K562 (cell line): ENCODE results near the gene CFDP1. TPM values are rescaled to one million over a fixed set of nuclear protein-coding genes. Genes with fewer than 3 reads are reported as not detected.

Source experiments
- ATAC-seq: fragments of 200-7000 bp; cut with Tn5 transposase; 3 replicates; pipeline ENCODE4 v1.9.1; 2020; ENCODE audit warnings: moderate library complexity
- BruUV-seq: library from RNA; stranded (reverse); fragments of 400-500 nt; replicated peaks from 2 replicates; lab custom pipeline; 2021; lab: Mats Ljungman, UMichigan
- CTCF ChIA-PET: fragments of 300-600 bp; formaldehyde crosslinking; extraction: SDS; loops from one replicate; lab custom pipeline; 2021; ENCODE audit warnings: low intra/inter-chr PET ratio; lab: Yijun Ruan, JAX
- POLR2A ChIA-PET: fragments of 300-600, 350-650 bp; sonication (Branson Sonifier 250); formaldehyde crosslinking; extraction: SDS; loops from one replicate; lab custom pipeline; 2021; ENCODE audit warnings: antibody characterized with exemption, inconsistent platforms; lab: Yijun Ruan, JAX
- DNase-seq, 4 experiments: peaks; one replicate each; pipeline versions ENCODE4 v3.0.0 to v3.0.0-alpha.2; 2011 to 2018; ENCODE audit warnings: low spot score in 3 of 4, mixed read lengths in 3 of 4; ENCODE audit errors: extremely low read depth in 1 of 4
- FAIRE-seq: peaks from 2 replicates; lab custom pipeline; 2011; peaks lifted over from hg19 to GRCh38; lab: Jason Lieb, UNC
- H2AFZ ChIP-seq: 2 replicates; pipeline ENCODE4 v1.6.0; 2011; ENCODE audit warnings: low read depth, low read length, control low read depth, inconsistent platforms
- H3K27ac ChIP-seq: fragments of 200-600 bp; 3 replicates; pipeline ENCODE4 v1.8.0; 2011; ENCODE audit warnings: low read depth, mild to moderate bottlenecking, control low read depth, inconsistent platforms, low read length, moderate library complexity, mixed read lengths; ENCODE audit errors: extremely low read depth
- H3K27me3 ChIP-seq, 2 experiments: fragments of 300-600 bp in 1 of 2; 2 replicates in 1 of 2; 3 replicates in 1 of 2; pipeline versions ENCODE4 v1.6.0 to v1.8.0; 2011; ENCODE audit warnings: inconsistent platforms in 2 of 2, low read length in 2 of 2, mild to moderate bottlenecking in 1 of 2, mixed read lengths in 1 of 2, moderate library complexity in 1 of 2; ENCODE audit not compliant: control insufficient read depth in 2 of 2, insufficient read depth in 2 of 2
- H3K36me3 ChIP-seq: fragments of 300-600 bp; 3 replicates; pipeline ENCODE4 v1.8.0; 2011; ENCODE audit warnings: mild to moderate bottlenecking, low read length, inconsistent platforms; ENCODE audit not compliant: control insufficient read depth, insufficient read depth
- H3K4me1 ChIP-seq, 2 experiments: fragments of 200-600 bp in 1 of 2; replicated peaks in 1 of 2; 2 replicates in 1 of 2; 3 replicates in 1 of 2; pipeline versions ENCODE4 v1.5.1 to v1.8.0; 2011; ENCODE audit warnings: inconsistent platforms in 2 of 2, low read length in 2 of 2, mild to moderate bottlenecking in 1 of 2, mixed read lengths in 1 of 2, moderate library complexity in 1 of 2; ENCODE audit not compliant: control insufficient read depth in 2 of 2, insufficient read depth in 2 of 2
- H3K4me2 ChIP-seq: 2 replicates; pipeline ENCODE4 v1.6.1; 2011; ENCODE audit warnings: low read length, control low read depth, inconsistent platforms, mixed read lengths; ENCODE audit not compliant: insufficient read depth
- H3K4me3 ChIP-seq: fragments of 200-600 bp; sonication (generic), shearing (Covaris generic); 2 replicates; pipeline ENCODE4 v1.5.1; 2016; ENCODE audit warnings: control low read depth, inconsistent platforms
- H3K79me2 ChIP-seq: fragments of 200-600 bp; 3 replicates; pipeline ENCODE4 v1.8.0; 2011; ENCODE audit warnings: low read length, inconsistent platforms; ENCODE audit not compliant: control insufficient read depth, insufficient read depth
- H3K9ac ChIP-seq, 2 experiments: 2 replicates each; pipeline versions ENCODE4 v1.6.0 to v1.6.1; 2011; ENCODE audit warnings: low read depth in 2 of 2, low read length in 2 of 2, control low read depth in 1 of 2, inconsistent platforms in 1 of 2, mild to moderate bottlenecking in 1 of 2, mixed read lengths in 1 of 2; ENCODE audit not compliant: insufficient read depth in 1 of 2
- H3K9me1 ChIP-seq: one replicate; pipeline ENCODE4 v1.6.0; 2011; ENCODE audit warnings: inconsistent platforms, mild to moderate bottlenecking, low read length, moderate library complexity; ENCODE audit not compliant: control insufficient read depth, insufficient read depth
- H3K9me3 ChIP-seq: replicated peaks from 2 replicates; pipeline ENCODE4 v1.5.1; 2011; ENCODE audit warnings: low read depth, low read length, inconsistent platforms; ENCODE audit not compliant: control insufficient read depth, insufficient read depth
- H4K20me1 ChIP-seq: replicated peaks from 2 replicates; pipeline ENCODE4 v1.6.1; 2011; ENCODE audit warnings: low read length, inconsistent platforms, mixed read lengths; ENCODE audit not compliant: control insufficient read depth, insufficient read depth
- C11orf30 ChIP-seq: fragments of 450-650 bp; IDR thresholded peaks from 2 replicates; pipeline ENCODE4 v1.6.1; 2016; ENCODE audit warnings: low read depth, mild to moderate bottlenecking
- HEY1 ChIP-seq: fragments of 250-450 bp; sonication (Bioruptor Pico); IDR thresholded peaks from 2 replicates; pipeline ENCODE4 v1.5.0; 2020; ENCODE audit warnings: mild to moderate bottlenecking, moderate library complexity, borderline replicate concordance
- MAFG ChIP-seq: fragments of 450-650 bp; conservative IDR thresholded peaks from 2 replicates; pipeline ENCODE4 v1.6.1; 2016; ENCODE audit warnings: missing genetic modification characterization, missing compliant biosample characterization
- ZNF316 ChIP-seq: fragments of 450-650 bp; IDR thresholded peaks from 2 replicates; pipeline ENCODE4 v1.6.1; 2016
- WGBS: fragments of 100-300 bp; shearing (Covaris generic); methylation state at CpG from one replicate; pipeline ENCODE4 v1.1.6; 2016; ENCODE audit warnings: low coverage, mixed read lengths; ENCODE audit not compliant: insufficient coverage; ENCODE audit errors: missing lambda C conversion rate; 5-methylcytosine and 5-hydroxymethylcytosine counted together
- in situ Hi-C: fragments of 300-500 bp; cut with MboI; formaldehyde crosslinking; loops from 4 replicates; pipeline ENCODE4 v1.15.0; 2018; ENCODE audit warnings: inconsistent platforms, mixed read lengths
- intact Hi-C: fragments of 100-400 bp; cut with micrococcal nuclease; formaldehyde crosslinking; loops from 2 replicates; pipeline ENCODE4 v1.14.2; 2022
- polyA plus RNA-seq, 8 experiments: library from polyadenylated mRNA; depleted of rRNA in 4 of 8; stranded (reverse) in 5 of 8; unstranded in 3 of 8; fragments of >200 nt; fragmentation: Nextera tagmentation in 2 of 8; fragmentation: Illumina TruSeq in 1 of 8; extraction: Ambion mirVana in 2 of 8; extraction: Trizol in 1 of 8; gene quantifications; 2 replicates each; pipeline versions ENCODE4 v1.2.1 to v1.2.3, GENCODE V29; 2011 to 2014; ENCODE audit warnings: inconsistent platforms in 1 of 8, missing spikeins in 1 of 8
- total RNA-seq, 7 experiments: library from RNA; depleted of rRNA in 6 of 7; stranded (reverse); fragments of >200 nt in 6 of 7; fragmentation: Illumina TruSeq in 2 of 7; extraction: Trizol in 2 of 7; gene quantifications; 2 replicates each; pipeline versions ENCODE4 v1.2.1 to v1.2.3, GENCODE V29; 2011 to 2021; ENCODE audit warnings: low replicate concordance in 1 of 7
- TF ChIP-seq, protein P1 (sequence below): fragments of 450-650 bp; IDR thresholded peaks from 2 replicates; pipeline ENCODE4 v1.6.1; 2018; ENCODE audit warnings: mild to moderate bottlenecking, low read depth; ENCODE audit not compliant: partially characterized antibody

The CFDP1 gene
- total and polyA plus RNA-seq, 9 of the 15 experiments (the other 6 are each of a cell fraction or from before 2014, with no cell fraction given) = 31.5 to 78.4 (median 61.7) TPM

DNA sequence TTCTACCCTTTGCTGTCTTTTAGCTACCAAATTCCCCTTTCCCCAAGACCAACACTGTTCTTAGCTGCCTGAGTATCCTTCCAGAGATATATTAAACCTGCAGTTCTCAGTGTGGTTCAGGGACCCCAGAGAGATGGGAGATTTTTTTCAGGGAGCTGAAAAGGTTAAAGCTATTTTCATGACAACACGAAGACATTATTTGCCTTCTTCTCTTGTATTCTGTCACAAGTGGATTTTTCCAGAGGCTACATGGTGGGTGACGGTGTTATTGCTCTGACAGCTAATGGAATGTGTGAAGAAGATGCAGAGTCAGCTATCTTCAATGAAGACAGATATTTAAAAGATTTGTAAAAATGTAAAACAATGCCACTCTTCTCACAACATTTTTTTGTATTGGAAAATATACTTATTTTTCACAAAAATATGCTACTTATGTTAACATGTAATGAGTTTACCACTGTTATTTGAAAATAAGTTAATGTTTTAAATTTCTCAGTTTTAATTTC is 69.0 kb downstream of the CFDP1 start:
- no peaks in the 10 kb centered on the region for H3K79me2 ChIP-seq
- POLR2A ChIA-PET = interaction anchor here (0.6 kb wide), 1 partner anchor 9 kb away, joined by 3 read pairs; no protein-coding TSS in a partner anchor
- ATAC-seq (no peak), DNase-seq (no peak), FAIRE-seq (no peak)
- intact Hi-C loops = no loop called here
- peak; percentile 70; the same call in 1 of the 2 replicates for TF ChIP-seq ZNF316
- TF ChIP-seq, protein P1, sequence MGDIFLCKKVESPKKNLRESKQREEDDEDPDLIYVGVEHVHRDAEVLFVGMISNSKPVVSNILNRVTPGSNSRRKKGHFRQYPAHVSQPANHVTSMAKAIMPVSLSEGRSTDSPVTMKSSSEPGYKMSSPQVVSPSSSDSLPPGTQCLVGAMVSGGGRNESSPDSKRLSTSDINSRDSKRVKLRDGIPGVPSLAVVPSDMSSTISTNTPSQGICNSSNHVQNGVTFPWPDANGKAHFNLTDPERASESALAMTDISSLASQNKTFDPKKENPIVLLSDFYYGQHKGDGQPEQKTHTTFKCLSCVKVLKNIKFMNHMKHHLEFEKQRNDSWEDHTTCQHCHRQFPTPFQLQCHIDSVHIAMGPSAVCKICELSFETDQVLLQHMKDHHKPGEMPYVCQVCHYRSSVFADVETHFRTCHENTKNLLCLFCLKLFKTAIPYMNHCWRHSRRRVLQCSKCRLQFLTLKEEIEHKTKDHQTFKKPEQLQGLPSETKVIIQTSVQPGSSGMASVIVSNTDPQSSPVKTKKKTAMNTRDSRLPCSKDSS = no peak
- TF ChIP-seq HEY1 (CRISPR knock-in tag) = no peak
- TF ChIP-seq C11orf30 = peak; percentile 58; the same call in 1 of the 2 replicates
- peak; percentile 42; the same call in 1 of the 2 replicates for TF ChIP-seq MAFG (tag)
- no peak overlapping the region for H3K4me3 ChIP-seq
- CTCF ChIA-PET = no interaction called here
- H3K9me3 ChIP-seq = no peaks in the 10 kb centered on the region
- no peaks in the 10 kb centered on the region for H3K9me1 ChIP-seq
- no peak overlapping the region for H2AFZ ChIP-seq
- no peaks in the 10 kb centered on the region for H3K27me3 ChIP-seq
- no TSS peak for BruUV-seq
- in situ Hi-C loops = no loop called here
- no peaks in the 10 kb centered on the region for H3K4me1 ChIP-seq
- no peaks in the 10 kb centered on the region for H4K20me1 ChIP-seq
- 80% methylated on average over 2 of the region's 2 CpGs for WGBS
- peaks cover 7% of the 10 kb centered on the region; the same call in 2 of the 3 replicates for H3K36me3 ChIP-seq
- no peak overlapping the region for H3K4me2 ChIP-seq
- no peak overlapping the region for H3K9ac ChIP-seq
- H3K27ac ChIP-seq = no peak overlapping the region
